NCI-H1092 (cell line): Measurements from ENCODE around the gene ITGAE.

Experiments used
- DNase-seq: peaks from one replicate; lab custom pipeline; 2025; lab: John Stamatoyannopoulos, UW

ITGAE gene

GRCh38 chr17:3818786-3819185, 17.8 kb upstream of the ITGAE start:
- no peak for DNase-seq

- no peak for DNase-seq
These were observed 17.0 kb upstream of the ITGAE start for GRCh38 chr17:3817851-3818605.

- DNase-seq: no peak
These were observed 14.9 kb upstream of the ITGAE start for GRCh38 chr17:3815925-3816324.

- no peak for DNase-seq
These were observed 14.1 kb upstream of the ITGAE start for GRCh38 chr17:3815122-3815521.

GRCh38 chr17:3814361-3814760, 13.4 kb upstream of the ITGAE start:
- no peak for DNase-seq

- DNase-seq: no peak
These were observed 12.2 kb upstream of the ITGAE start for GRCh38 chr17:3813171-3813570.

GRCh38 chr17:3812771-3813170, 11.8 kb upstream of the ITGAE start:
- DNase-seq: no peak

- no peak for DNase-seq
These were observed 11.3 kb upstream of the ITGAE start for GRCh38 chr17:3812284-3812683.

GRCh38 chr17:3810019-3810418, 9.0 kb upstream of the ITGAE start:
- DNase-seq: no peak

GRCh38 chr17:3809135-3809534, 8.1 kb upstream of the ITGAE start:
- DNase-seq: no peak

- DNase-seq: no peak
These were observed 7.7 kb upstream of the ITGAE start for GRCh38 chr17:3808701-3809100.

GRCh38 chr17:3805581-3805980, 4.6 kb upstream of the ITGAE start:
- DNase-seq: no peak

- no peak for DNase-seq
These were observed 3.5 kb upstream of the ITGAE start for GRCh38 chr17:3804503-3804931.

GRCh38 chr17:3803308-3803640, 2.3 kb upstream of the ITGAE start:
- no peak for DNase-seq

GRCh38 chr17:3802461-3803307, 1.7 kb upstream of the ITGAE start:
- DNase-seq: no peak

GRCh38 chr17:3801792-3802191, 804 bp upstream of the ITGAE start:
- no peak for DNase-seq

GRCh38 chr17:3801347-3801746, 359 bp upstream of the ITGAE start:
- no peak for DNase-seq

GRCh38 chr17:3799181-3799945, 1.6 kb downstream of the ITGAE start:
- DNase-seq: no peak

- DNase-seq: no peak
These were observed 2.5 kb downstream of the ITGAE start for GRCh38 chr17:3798273-3799180.

- no peak for DNase-seq
These were observed 4.2 kb downstream of the ITGAE start for GRCh38 chr17:3796822-3797170.

- DNase-seq: no peak
These were observed 4.7 kb downstream of the ITGAE start for GRCh38 chr17:3796110-3796821.
